Neural cell (in vitro differentiated cells): ENCODE measurements around the gene KCNK13.

ENCODE experiments used
- CTCF ChIP-seq: fragments of 450-650 bp; IDR thresholded peaks from 2 replicates; pipeline ENCODE4 v1.5.1; 2014; ENCODE audit warnings: antibody characterized with exemption, mild to moderate bottlenecking, moderate library complexity; ENCODE audit not compliant: poor library complexity, severe bottlenecking
- EP300 ChIP-seq: fragments of 450-650 bp; conservative IDR thresholded peaks from 2 replicates; pipeline ENCODE4 v1.6.1; 2014; ENCODE audit warnings: antibody characterized with exemption, mild to moderate bottlenecking, moderate library complexity; ENCODE audit not compliant: poor library complexity, severe bottlenecking
- EZH2 ChIP-seq: fragments of 200-600, 300-800 bp; shearing (Covaris generic), sonication (generic); IDR thresholded peaks from 2 replicates; pipeline ENCODE4 v1.6.1; 2014; ENCODE audit warnings: antibody characterized with exemption, low read length, borderline replicate concordance, mild to moderate bottlenecking; ENCODE audit not compliant: insufficient read depth, poor library complexity, severe bottlenecking
- POLR2AphosphoS5 ChIP-seq: IDR thresholded peaks from 2 replicates; pipeline ENCODE4 v1.6.1; 2012
- REST ChIP-seq: IDR thresholded peaks from 2 replicates; pipeline ENCODE4 v1.6.1; 2012; ENCODE audit warnings: borderline replicate concordance
- SMC3 ChIP-seq: fragments of 450-650 bp; conservative IDR thresholded peaks from 2 replicates; pipeline ENCODE4 v1.6.1; 2014; ENCODE audit warnings: antibody characterized with exemption, mild to moderate bottlenecking, moderate library complexity; ENCODE audit not compliant: poor library complexity
- TAF1 ChIP-seq: IDR thresholded peaks from 2 replicates; pipeline ENCODE4 v1.6.1; 2012; ENCODE audit warnings: low read depth

GRCh38 chr14:90034835-90035525, 26.8 kb upstream of the KCNK13 start:
- no peak for TF ChIP-seq TAF1
- TF ChIP-seq CTCF = no peak
- no peak for TF ChIP-seq EP300
- TF ChIP-seq SMC3 = no peak
- TF ChIP-seq REST = no peak
- TF ChIP-seq EZH2 = no peak
- no peak for TF ChIP-seq POLR2AphosphoS5
